ENCODE measurements around the gene SLC38A8.

- TF ChIP-seq CTCF (IDR thresholded peaks at IDR 0.05) (no peak), EZH2 (IDR thresholded peaks at IDR 0.05; ENCODE audit: borderline replicate concordance, insufficient read depth, low read depth, low read length, poor library complexity, severe bottlenecking) (no peak)
Measured at GRCh38 chr16:84014570-84015327, 27.8 kb downstream of the SLC38A8 start.
